WTC11 (cell line): Measurements from ENCODE around the gene ELP5. TPM values are rescaled to one million over a fixed set of nuclear protein-coding genes. Genes with fewer than 3 reads are reported as not detected.
A peak's percentile ranks its signal among the peaks of the same experiment; 100 is the strongest.

Experiments used
- ATAC-seq: fragments of 200-7000 bp; cut with Tn5 transposase; 2 replicates; pipeline ENCODE4 v1.10.0; 2021; ENCODE audit warnings: mild to moderate bottlenecking, moderate library complexity
- CTCF ChIA-PET: fragments of 300-600 bp; sonication (Branson Sonifier 250); formaldehyde crosslinking; loops from one replicate; lab custom pipeline; 2021; ENCODE audit warnings: antibody characterized with exemption; lab: Charles Lee
- POLR2A ChIA-PET: fragments of 350-600 bp; sonication (Branson Sonifier 250); formaldehyde crosslinking; loops from one replicate; lab custom pipeline; 2021; ENCODE audit warnings: antibody characterized with exemption; lab: Charles Lee
- DNase-seq: peaks from one replicate; pipeline ENCODE4 v3.0.0; 2021; ENCODE audit warnings: low spot score
- H3K27ac Mint-ChIP-seq: 2 replicates; pipeline ENCODE4 v1.8.0; 2021; ENCODE audit warnings: mixed read lengths
- H3K27me3 Mint-ChIP-seq: 2 replicates; pipeline ENCODE4 v1.8.0; 2021; ENCODE audit warnings: low read depth, mild to moderate bottlenecking, moderate library complexity, mixed read lengths
- H3K36me3 Mint-ChIP-seq: 2 replicates; pipeline ENCODE4 v1.8.0; 2021; ENCODE audit warnings: mixed read lengths
- H3K4me1 Mint-ChIP-seq: 2 replicates; pipeline ENCODE4 v1.8.0; 2022; ENCODE audit warnings: mixed read lengths
- H3K4me3 Mint-ChIP-seq: 2 replicates; pipeline ENCODE4 v1.8.0; 2021; ENCODE audit warnings: mild to moderate bottlenecking, moderate library complexity, mixed read lengths
- H3K9me3 Mint-ChIP-seq: 2 replicates; pipeline ENCODE4 v1.8.0; 2021; ENCODE audit warnings: mixed read lengths
- ATF3 ChIP-seq: sonication (generic); formaldehyde crosslinking; conservative IDR thresholded peaks from 2 replicates; pipeline ENCODE4 v1.8.1; 2022; ENCODE audit warnings: mild to moderate bottlenecking, missing genetic modification reagents
- CBFB ChIP-seq: sonication (generic); formaldehyde crosslinking; IDR thresholded peaks from 2 replicates; pipeline ENCODE4 v1.8.1; 2022; ENCODE audit warnings: mild to moderate bottlenecking, low read depth, missing genetic modification reagents
- CREB1 ChIP-seq: sonication (generic); formaldehyde crosslinking; IDR thresholded peaks from 2 replicates; pipeline ENCODE4 v1.8.0; 2023; ENCODE audit warnings: mild to moderate bottlenecking, missing genetic modification reagents
- ELF4 ChIP-seq: sonication (generic); formaldehyde crosslinking; IDR thresholded peaks from 2 replicates; pipeline ENCODE4 v1.8.1; 2022; ENCODE audit warnings: low read depth, mild to moderate bottlenecking, moderate library complexity, missing genetic modification reagents
- FOXJ3 ChIP-seq: sonication (generic); formaldehyde crosslinking; IDR thresholded peaks from 2 replicates; pipeline ENCODE4 v1.9.0; 2021; ENCODE audit warnings: missing genetic modification reagents, mild to moderate bottlenecking, borderline replicate concordance
- GRHL2 ChIP-seq: fragments of 250-450 bp; sonication (Bioruptor Pico); IDR thresholded peaks from 2 replicates; pipeline ENCODE4 v1.8.0; 2022; ENCODE audit warnings: mild to moderate bottlenecking, moderate library complexity; ENCODE audit not compliant: insufficient replicate concordance, severe bottlenecking
- GTF2I ChIP-seq: fragments of 250-450 bp; sonication (Bioruptor Pico); conservative IDR thresholded peaks from 2 replicates; pipeline ENCODE4 v1.4.0; 2021; ENCODE audit warnings: mild to moderate bottlenecking
- HMGA2 ChIP-seq: fragments of 250-450 bp; sonication (Bioruptor Pico); IDR thresholded peaks from 2 replicates; pipeline ENCODE4 v1.4.0; 2021; ENCODE audit warnings: mild to moderate bottlenecking, moderate library complexity
- HMGXB4 ChIP-seq: sonication (generic); formaldehyde crosslinking; IDR thresholded peaks from 2 replicates; pipeline ENCODE4 v1.8.1; 2023; ENCODE audit warnings: mild to moderate bottlenecking, moderate library complexity, missing genetic modification reagents
- KAT7 ChIP-seq: sonication (generic); formaldehyde crosslinking; IDR thresholded peaks from 2 replicates; pipeline ENCODE4 v1.8.1; 2023; ENCODE audit warnings: missing genetic modification reagents, mild to moderate bottlenecking, borderline replicate concordance
- MAX ChIP-seq: sonication (generic); formaldehyde crosslinking; IDR thresholded peaks from 2 replicates; pipeline ENCODE4 v1.8.0; 2022; ENCODE audit warnings: mild to moderate bottlenecking, missing genetic modification reagents
- OVOL2 ChIP-seq: fragments of 250-450 bp; sonication (Bioruptor Pico); IDR thresholded peaks from 2 replicates; pipeline ENCODE4 v1.9.0; 2021; ENCODE audit warnings: mild to moderate bottlenecking, borderline replicate concordance
- PRDM15 ChIP-seq: sonication (generic); formaldehyde crosslinking; IDR thresholded peaks from 2 replicates; pipeline ENCODE4 v1.8.0; 2022; ENCODE audit warnings: missing genetic modification reagents
- RELA ChIP-seq: sonication (generic); formaldehyde crosslinking; IDR thresholded peaks from 2 replicates; pipeline ENCODE4 v1.8.1; 2022; ENCODE audit warnings: missing genetic modification reagents, mild to moderate bottlenecking, borderline replicate concordance
- SP1 ChIP-seq: sonication (generic); formaldehyde crosslinking; conservative IDR thresholded peaks from 2 replicates; pipeline ENCODE4 v1.8.1; 2022; ENCODE audit warnings: missing genetic modification reagents
- TEAD4 ChIP-seq: sonication (generic); formaldehyde crosslinking; IDR thresholded peaks from 2 replicates; pipeline ENCODE4 v1.8.0; 2022; ENCODE audit warnings: mild to moderate bottlenecking, missing genetic modification reagents
- ZNF396 ChIP-seq: fragments of 250-450 bp; sonication (Bioruptor Pico); IDR thresholded peaks from 2 replicates; pipeline ENCODE4 v1.8.0; 2021; ENCODE audit warnings: mild to moderate bottlenecking, moderate library complexity, borderline replicate concordance
- ZNF416 ChIP-seq: fragments of 250-450 bp; sonication (Bioruptor Pico); IDR thresholded peaks from 2 replicates; pipeline ENCODE4 v1.9.0; 2021; ENCODE audit warnings: mild to moderate bottlenecking, inconsistent platforms
- ZNF425 ChIP-seq: fragments of 250-450 bp; sonication (Bioruptor Pico); conservative IDR thresholded peaks from 2 replicates; pipeline ENCODE4 v1.9.0; 2021; ENCODE audit warnings: mild to moderate bottlenecking
- total RNA-seq: library from RNA; stranded (reverse); gene quantifications from 3 replicates; pipeline ENCODE4 v1.2.3, GENCODE V29; 2021
- TF ChIP-seq, protein P1 (sequence below): fragments of 200-600 bp; IDR thresholded peaks from 2 replicates; pipeline ENCODE4 v1.8.0; 2022; ENCODE audit warnings: antibody characterized with exemption
- TF ChIP-seq, protein P2 (sequence below): sonication (generic); formaldehyde crosslinking; IDR thresholded peaks from 2 replicates; pipeline ENCODE4 v1.8.1; 2022; ENCODE audit warnings: low read depth, missing genetic modification reagents, borderline replicate concordance
- TF ChIP-seq, protein P3 (sequence below): fragments of 250-450 bp; sonication (Bioruptor Pico); IDR thresholded peaks from 2 replicates; pipeline ENCODE4 v1.8.0; 2021; ENCODE audit warnings: mild to moderate bottlenecking
- TF ChIP-seq, protein P4 (sequence below): sonication (generic); formaldehyde crosslinking; IDR thresholded peaks from 2 replicates; pipeline ENCODE4 v1.8.0; 2022; ENCODE audit warnings: mild to moderate bottlenecking, missing genetic modification reagents

The ELP5 gene
- total RNA-seq, 1 experiment from 2014 or later, result 101 TPM

DNA sequence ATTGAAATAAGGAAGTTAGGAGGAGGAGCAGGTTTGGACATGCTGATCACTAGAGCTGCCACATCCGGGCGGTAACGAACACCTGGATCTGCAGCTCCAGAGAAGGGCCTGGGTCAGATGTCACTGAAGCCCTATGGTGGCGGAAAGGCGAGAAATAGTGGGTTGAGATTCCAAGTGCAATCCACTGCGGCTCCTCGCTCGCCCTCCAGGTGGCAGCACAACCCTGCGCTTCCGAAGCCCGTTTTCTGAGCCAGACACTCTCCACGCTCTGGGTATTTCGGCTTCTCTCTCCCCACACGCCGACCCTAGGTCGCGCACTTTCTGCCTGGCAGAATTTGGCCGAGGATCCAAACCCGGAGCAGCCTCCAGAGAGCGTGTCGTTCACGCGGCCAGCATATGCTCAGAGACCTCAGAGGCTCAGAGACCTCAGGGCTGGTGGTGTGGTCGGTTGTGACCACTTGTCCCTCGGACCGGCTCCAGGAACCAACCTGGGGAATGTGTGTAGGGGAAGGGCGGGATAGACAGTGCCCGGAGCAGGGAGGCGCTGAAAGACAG, 28.6 kb downstream of the ELP5 start:
- DNase-seq, result peak; percentile 95
- peak overlapping the region; percentile 94 for H3K27ac Mint-ChIP-seq
- peak overlapping the region; percentile 82 for H3K4me3 Mint-ChIP-seq
- no peaks in the 10 kb centered on the region for H3K36me3 Mint-ChIP-seq
- peaks cover 20% of the 10 kb centered on the region for H3K4me1 Mint-ChIP-seq
- H3K27me3 Mint-ChIP-seq, result peaks cover 21% of the 10 kb centered on the region
- no peaks in the 10 kb centered on the region for H3K9me3 Mint-ChIP-seq
- ATAC-seq, result peak; percentile 83
- CTCF ChIA-PET, result interaction anchor here (0.6 to 7.0 kb wide), 36 partner anchors 11 to 423 kb away, joined by 3 to 119 read pairs (median 6); partner anchors contain the start of genes ACADVL, ACAP1, CLDN7 and DLG4
- POLR2A ChIA-PET, result interaction anchor here (0.6 to 1.9 kb wide), 11 partner anchors 16 to 280 kb away, joined by 3 to 8 read pairs (median 4); partner anchors contain the start of genes CLDN7, GABARAP and PHF23
- TF ChIP-seq HMGA2 (CRISPR knock-in tag) (no peak), GTF2I (CRISPR knock-in tag) (no peak), OVOL2 (no peak), RELA (CRISPR knock-in tag) (no peak), FOXJ3 (CRISPR knock-in tag) (no peak), MAX (CRISPR knock-in tag) (peak; percentile 87), ZNF416 (CRISPR knock-in tag) (no peak), ZNF396 (CRISPR knock-in tag) (no peak), TEAD4 (CRISPR knock-in tag) (no peak), PRDM15 (CRISPR knock-in tag) (peak; percentile 97), ZNF425 (CRISPR knock-in tag) (no peak), ATF3 (CRISPR knock-in tag) (no peak), ELF4 (no peak), CBFB (CRISPR knock-in tag) (no peak), SP1 (CRISPR knock-in tag) (peak; percentile 59), CREB1 (CRISPR knock-in tag) (no peak), KAT7 (no peak), HMGXB4 (CRISPR knock-in tag) (peak; percentile 77; the same call in 1 of the 2 replicates), GRHL2 (CRISPR knock-in tag) (no peak)
- TF ChIP-seq, protein P1, sequence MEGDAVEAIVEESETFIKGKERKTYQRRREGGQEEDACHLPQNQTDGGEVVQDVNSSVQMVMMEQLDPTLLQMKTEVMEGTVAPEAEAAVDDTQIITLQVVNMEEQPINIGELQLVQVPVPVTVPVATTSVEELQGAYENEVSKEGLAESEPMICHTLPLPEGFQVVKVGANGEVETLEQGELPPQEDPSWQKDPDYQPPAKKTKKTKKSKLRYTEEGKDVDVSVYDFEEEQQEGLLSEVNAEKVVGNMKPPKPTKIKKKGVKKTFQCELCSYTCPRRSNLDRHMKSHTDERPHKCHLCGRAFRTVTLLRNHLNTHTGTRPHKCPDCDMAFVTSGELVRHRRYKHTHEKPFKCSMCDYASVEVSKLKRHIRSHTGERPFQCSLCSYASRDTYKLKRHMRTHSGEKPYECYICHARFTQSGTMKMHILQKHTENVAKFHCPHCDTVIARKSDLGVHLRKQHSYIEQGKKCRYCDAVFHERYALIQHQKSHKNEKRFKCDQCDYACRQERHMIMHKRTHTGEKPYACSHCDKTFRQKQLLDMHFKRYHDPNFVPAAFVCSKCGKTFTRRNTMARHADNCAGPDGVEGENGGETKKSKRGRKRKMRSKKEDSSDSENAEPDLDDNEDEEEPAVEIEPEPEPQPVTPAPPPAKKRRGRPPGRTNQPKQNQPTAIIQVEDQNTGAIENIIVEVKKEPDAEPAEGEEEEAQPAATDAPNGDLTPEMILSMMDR, result peak; percentile 77
- TF ChIP-seq, protein P2, sequence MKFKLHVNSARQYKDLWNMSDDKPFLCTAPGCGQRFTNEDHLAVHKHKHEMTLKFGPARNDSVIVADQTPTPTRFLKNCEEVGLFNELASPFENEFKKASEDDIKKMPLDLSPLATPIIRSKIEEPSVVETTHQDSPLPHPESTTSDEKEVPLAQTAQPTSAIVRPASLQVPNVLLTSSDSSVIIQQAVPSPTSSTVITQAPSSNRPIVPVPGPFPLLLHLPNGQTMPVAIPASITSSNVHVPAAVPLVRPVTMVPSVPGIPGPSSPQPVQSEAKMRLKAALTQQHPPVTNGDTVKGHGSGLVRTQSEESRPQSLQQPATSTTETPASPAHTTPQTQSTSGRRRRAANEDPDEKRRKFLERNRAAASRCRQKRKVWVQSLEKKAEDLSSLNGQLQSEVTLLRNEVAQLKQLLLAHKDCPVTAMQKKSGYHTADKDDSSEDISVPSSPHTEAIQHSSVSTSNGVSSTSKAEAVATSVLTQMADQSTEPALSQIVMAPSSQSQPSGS (CRISPR knock-in tag), result no peak
- TF ChIP-seq, protein P3, sequence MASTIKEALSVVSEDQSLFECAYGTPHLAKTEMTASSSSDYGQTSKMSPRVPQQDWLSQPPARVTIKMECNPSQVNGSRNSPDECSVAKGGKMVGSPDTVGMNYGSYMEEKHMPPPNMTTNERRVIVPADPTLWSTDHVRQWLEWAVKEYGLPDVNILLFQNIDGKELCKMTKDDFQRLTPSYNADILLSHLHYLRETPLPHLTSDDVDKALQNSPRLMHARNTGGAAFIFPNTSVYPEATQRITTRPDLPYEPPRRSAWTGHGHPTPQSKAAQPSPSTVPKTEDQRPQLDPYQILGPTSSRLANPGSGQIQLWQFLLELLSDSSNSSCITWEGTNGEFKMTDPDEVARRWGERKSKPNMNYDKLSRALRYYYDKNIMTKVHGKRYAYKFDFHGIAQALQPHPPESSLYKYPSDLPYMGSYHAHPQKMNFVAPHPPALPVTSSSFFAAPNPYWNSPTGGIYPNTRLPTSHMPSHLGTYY (CRISPR knock-in tag), result no peak
- TF ChIP-seq, protein P4, sequence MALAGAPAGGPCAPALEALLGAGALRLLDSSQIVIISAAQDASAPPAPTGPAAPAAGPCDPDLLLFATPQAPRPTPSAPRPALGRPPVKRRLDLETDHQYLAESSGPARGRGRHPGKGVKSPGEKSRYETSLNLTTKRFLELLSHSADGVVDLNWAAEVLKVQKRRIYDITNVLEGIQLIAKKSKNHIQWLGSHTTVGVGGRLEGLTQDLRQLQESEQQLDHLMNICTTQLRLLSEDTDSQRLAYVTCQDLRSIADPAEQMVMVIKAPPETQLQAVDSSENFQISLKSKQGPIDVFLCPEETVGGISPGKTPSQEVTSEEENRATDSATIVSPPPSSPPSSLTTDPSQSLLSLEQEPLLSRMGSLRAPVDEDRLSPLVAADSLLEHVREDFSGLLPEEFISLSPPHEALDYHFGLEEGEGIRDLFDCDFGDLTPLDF, result no peak
